Measurements from ENCODE around the gene CLDN1.
"Not testable (repeated sequence)": the region's sequence is repeated elsewhere in the genome, so short reads cannot be mapped to it uniquely, and the experiment has no call there.

CLDN1 gene

GRCh38 chr3:190267464-190267863 is 54.8 kb downstream of the CLDN1 start:
- H3K79me1 ChIP-seq (ENCODE audit: low read length); H4K91ac ChIP-seq (ENCODE audit: low read depth, low read length); H2AK5ac ChIP-seq (ENCODE audit: low read length); H2AFZ ChIP-seq (ENCODE audit: insufficient read depth, low read length, poor library complexity); H2BK5ac ChIP-seq (ENCODE audit: low read depth, low read length, poor library complexity); H3K18ac ChIP-seq (ENCODE audit: low read length); H3K9ac ChIP-seq (ENCODE audit: low read length); H3K23ac ChIP-seq (ENCODE audit: low read length); H3K27me3 ChIP-seq (ENCODE audit: insufficient read depth, low read length); H3K4me3 ChIP-seq (ENCODE audit: low read depth, low read length); H2BK120ac ChIP-seq (ENCODE audit: insufficient read depth, low read length, poor library complexity); H3K27ac ChIP-seq (ENCODE audit: low read depth, low read length); H3K79me2 ChIP-seq (ENCODE audit: control insufficient read depth, insufficient read depth, low read length, poor library complexity); H2BK12ac ChIP-seq (ENCODE audit: low read length); H3K4ac ChIP-seq (ENCODE audit: low read depth, low read length); DNase-seq; H4K12ac ChIP-seq (ENCODE audit: low read depth, low read length); H3K36me3 ChIP-seq (ENCODE audit: control insufficient read depth in 1 of 2, insufficient read depth in 2 of 2, low read length in 2 of 2); H3K4me2 ChIP-seq (ENCODE audit: low read length); H4K8ac ChIP-seq (ENCODE audit: low read depth, low read length); H3K4me1 ChIP-seq (ENCODE audit: control insufficient read depth in 1 of 2, insufficient read depth in 2 of 2, low read length in 2 of 2); H3K9me3 ChIP-seq (ENCODE audit: insufficient read depth, low read depth, low read length); H3K14ac ChIP-seq (ENCODE audit: low read length): not testable (repeated sequence)
- WGBS (ENCODE audit: extremely low coverage, insufficient coverage, insufficient read length) = no CpG with 5 or more reads among the region's 7 CpGs

- Histone ChIP-seq H4K8ac (ENCODE audit: low read depth, low read length) (no peak overlapping the region), H3K4me2 (ENCODE audit: low read length) (no peak overlapping the region), H3K23ac (ENCODE audit: low read length) (no peak overlapping the region), H3K79me1 (ENCODE audit: low read length) (no peaks in the 10 kb centered on the region), H3K18ac (ENCODE audit: low read length) (no peak overlapping the region), H3K27me3 (ENCODE audit: insufficient read depth, low read length) (no peaks in the 10 kb centered on the region), H3K9ac (ENCODE audit: low read length) (no peak overlapping the region), H3K27ac (ENCODE audit: low read depth, low read length) (no peak overlapping the region), H3K14ac (ENCODE audit: low read length) (no peak overlapping the region), H3K4me1 (ENCODE audit: control insufficient read depth in 1 of 2, insufficient read depth in 2 of 2, low read length in 2 of 2) (peaks cover 3 to 7% of the 10 kb centered on the region in 2 experiments), H2BK120ac (ENCODE audit: insufficient read depth, low read length, poor library complexity) (no peak overlapping the region), H2AFZ (ENCODE audit: insufficient read depth, low read length, poor library complexity) (no peak overlapping the region), H3K4me3 (ENCODE audit: low read depth, low read length) (no peak overlapping the region), H4K12ac (ENCODE audit: low read depth, low read length) (no peak overlapping the region), H3K4ac (ENCODE audit: low read depth, low read length) (no peak overlapping the region), H3K36me3 (ENCODE audit: control insufficient read depth in 1 of 2, insufficient read depth in 2 of 2, low read length in 2 of 2) (no peaks in the 10 kb centered on the region), H2BK5ac (ENCODE audit: low read depth, low read length, poor library complexity) (no peak overlapping the region), H2AK5ac (ENCODE audit: low read length) (no peak overlapping the region), H3K79me2 (ENCODE audit: control insufficient read depth, insufficient read depth, low read length, poor library complexity) (no peaks in the 10 kb centered on the region), H2BK12ac (ENCODE audit: low read length) (no peak overlapping the region), H3K9me3 (ENCODE audit: insufficient read depth, low read depth, low read length) (no peaks in the 10 kb centered on the region), H4K91ac (ENCODE audit: low read depth, low read length) (no peak overlapping the region)
- WGBS (ENCODE audit: extremely low coverage, insufficient coverage, insufficient read length) = no CpG with 5 or more reads among the region's 1 CpG
- DNase-seq = no peak
These were observed 55.3 kb downstream of the CLDN1 start for GRCh38 chr3:190266913-190267290.

GRCh38 chr3:190266265-190266912 is 55.9 kb downstream of the CLDN1 start:
- Histone ChIP-seq H3K4me2 (ENCODE audit: low read length) (no peak overlapping the region), H3K9ac (ENCODE audit: low read length) (no peak overlapping the region), H3K23ac (ENCODE audit: low read length) (no peak overlapping the region), H4K91ac (ENCODE audit: low read depth, low read length) (no peak overlapping the region), H3K18ac (ENCODE audit: low read length) (no peak overlapping the region), H2AK5ac (ENCODE audit: low read length) (no peak overlapping the region), H3K4ac (ENCODE audit: low read depth, low read length) (no peak overlapping the region), H2BK5ac (ENCODE audit: low read depth, low read length, poor library complexity) (no peak overlapping the region), H3K9me3 (ENCODE audit: insufficient read depth, low read depth, low read length) (no peaks in the 10 kb centered on the region), H3K79me2 (ENCODE audit: control insufficient read depth, insufficient read depth, low read length, poor library complexity) (no peaks in the 10 kb centered on the region), H3K79me1 (ENCODE audit: low read length) (no peaks in the 10 kb centered on the region), H3K36me3 (ENCODE audit: control insufficient read depth in 1 of 2, insufficient read depth in 2 of 2, low read length in 2 of 2) (no peaks in the 10 kb centered on the region), H4K12ac (ENCODE audit: low read depth, low read length) (no peak overlapping the region), H3K4me3 (ENCODE audit: low read depth, low read length) (no peak overlapping the region), H3K27me3 (ENCODE audit: insufficient read depth, low read length) (no peaks in the 10 kb centered on the region), H4K8ac (ENCODE audit: low read depth, low read length) (no peak overlapping the region), H2AFZ (ENCODE audit: insufficient read depth, low read length, poor library complexity) (no peak overlapping the region), H3K27ac (ENCODE audit: low read depth, low read length) (no peak overlapping the region), H3K4me1 (ENCODE audit: control insufficient read depth in 1 of 2, insufficient read depth in 2 of 2, low read length in 2 of 2) (peaks cover 3 to 5% of the 10 kb centered on the region in 2 experiments), H3K14ac (ENCODE audit: low read length) (no peak overlapping the region), H2BK120ac (ENCODE audit: insufficient read depth, low read length, poor library complexity) (no peak overlapping the region), H2BK12ac (ENCODE audit: low read length) (no peak overlapping the region)
- DNase-seq = no peak

- no peak overlapping the region for H4K91ac ChIP-seq (ENCODE audit: low read depth, low read length)
- no peak overlapping the region for H2BK12ac ChIP-seq (ENCODE audit: low read length)
- DNase-seq = peak; percentile 90 to 95
- H3K14ac ChIP-seq (ENCODE audit: low read length) = no peak overlapping the region
- H3K36me3 ChIP-seq (ENCODE audit: control insufficient read depth in 1 of 2, insufficient read depth in 2 of 2, low read length in 2 of 2) = no peaks in the 10 kb centered on the region
- H3K18ac ChIP-seq (ENCODE audit: low read length) = no peak overlapping the region
- peaks cover 3 to 4% of the 10 kb centered on the region in 2 experiments for H3K4me1 ChIP-seq (ENCODE audit: control insufficient read depth in 1 of 2, insufficient read depth in 2 of 2, low read length in 2 of 2)
- no peak overlapping the region for H3K23ac ChIP-seq (ENCODE audit: low read length)
- no peak overlapping the region for H2BK5ac ChIP-seq (ENCODE audit: low read depth, low read length, poor library complexity)
- no peak overlapping the region for H3K9ac ChIP-seq (ENCODE audit: low read length)
- WGBS (ENCODE audit: extremely low coverage, insufficient coverage, insufficient read length) = no CpG with 5 or more reads among the region's 3 CpGs
- H3K4me2 ChIP-seq (ENCODE audit: low read length) = no peak overlapping the region
- no peak overlapping the region for H4K8ac ChIP-seq (ENCODE audit: low read depth, low read length)
- H3K79me2 ChIP-seq (ENCODE audit: control insufficient read depth, insufficient read depth, low read length, poor library complexity) = no peaks in the 10 kb centered on the region
- H3K27ac ChIP-seq (ENCODE audit: low read depth, low read length) = no peak overlapping the region
- H4K12ac ChIP-seq (ENCODE audit: low read depth, low read length) = no peak overlapping the region
- no peak overlapping the region for H2AK5ac ChIP-seq (ENCODE audit: low read length)
- no peak overlapping the region for H2BK120ac ChIP-seq (ENCODE audit: insufficient read depth, low read length, poor library complexity)
- H2AFZ ChIP-seq (ENCODE audit: insufficient read depth, low read length, poor library complexity) = no peak overlapping the region
- no peaks in the 10 kb centered on the region for H3K9me3 ChIP-seq (ENCODE audit: insufficient read depth, low read depth, low read length)
- H3K27me3 ChIP-seq (ENCODE audit: insufficient read depth, low read length) = no peaks in the 10 kb centered on the region
- H3K4me3 ChIP-seq (ENCODE audit: low read depth, low read length) = no peak overlapping the region
- no peak overlapping the region for H3K4ac ChIP-seq (ENCODE audit: low read depth, low read length)
- H3K79me1 ChIP-seq (ENCODE audit: low read length) = no peaks in the 10 kb centered on the region
These were observed 56.5 kb downstream of the CLDN1 start for GRCh38 chr3:190265796-190266195.

All from trophoblast cell (in vitro differentiated cells and primary cell).